ENCODE results near the gene RICTOR. TPM values are rescaled to one million over a fixed set of nuclear protein-coding genes. Genes with fewer than 3 reads are reported as not detected.

The RICTOR gene
- total and polyA plus RNA-seq, 11 donors: 6.8 to 76.3 (median 30.8) TPM

DNA sequence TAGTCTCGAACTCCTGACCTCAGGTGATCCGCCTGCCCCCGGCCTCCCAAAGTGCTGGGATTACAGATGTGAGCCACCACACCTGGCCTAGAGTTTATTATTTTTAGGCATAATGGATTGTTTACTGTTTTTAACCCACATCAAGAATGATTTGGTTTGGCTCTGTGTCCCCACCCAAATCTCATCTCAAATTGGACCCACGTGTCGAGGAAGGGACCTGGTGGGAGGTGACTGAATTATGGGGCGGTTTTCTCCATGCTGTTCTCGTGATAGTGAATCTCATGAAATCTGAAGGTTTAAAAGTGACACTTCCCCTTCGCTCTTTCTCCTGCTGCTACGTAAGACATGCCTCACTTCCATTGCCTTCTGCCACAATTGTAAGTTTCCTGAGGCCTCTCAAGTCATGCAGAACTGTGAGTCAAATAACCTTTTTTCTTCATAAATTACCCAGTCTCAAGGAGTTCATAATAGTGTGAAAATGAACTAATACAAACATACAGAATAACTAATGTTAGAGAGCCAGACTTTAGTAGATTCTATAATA, 88.2 kb downstream of the RICTOR start:
- no peaks in the 10 kb centered on the region for H3K4me1 ChIP-seq
- peaks cover 0 to 53% (median 23%) of the 10 kb centered on the region in 9 donors for H3K36me3 ChIP-seq
- no peak for ATAC-seq
- no peak for DNase-seq
- no peak overlapping the region for H3K27ac ChIP-seq
- H3K27me3 ChIP-seq: no peaks in the 10 kb centered on the region
- 83 to 91% (median 86%) methylated on average over 9 of the region's 9 CpGs for WGBS, 4 donors
- H3K4me3 ChIP-seq: no peak overlapping the region
- intact Hi-C loops (cut with DNase I): no loop called here
- peaks cover 0 to 7% (median 0%) of the 10 kb centered on the region in 12 donors for H3K9me3 ChIP-seq
- TF ChIP-seq, protein P1, sequence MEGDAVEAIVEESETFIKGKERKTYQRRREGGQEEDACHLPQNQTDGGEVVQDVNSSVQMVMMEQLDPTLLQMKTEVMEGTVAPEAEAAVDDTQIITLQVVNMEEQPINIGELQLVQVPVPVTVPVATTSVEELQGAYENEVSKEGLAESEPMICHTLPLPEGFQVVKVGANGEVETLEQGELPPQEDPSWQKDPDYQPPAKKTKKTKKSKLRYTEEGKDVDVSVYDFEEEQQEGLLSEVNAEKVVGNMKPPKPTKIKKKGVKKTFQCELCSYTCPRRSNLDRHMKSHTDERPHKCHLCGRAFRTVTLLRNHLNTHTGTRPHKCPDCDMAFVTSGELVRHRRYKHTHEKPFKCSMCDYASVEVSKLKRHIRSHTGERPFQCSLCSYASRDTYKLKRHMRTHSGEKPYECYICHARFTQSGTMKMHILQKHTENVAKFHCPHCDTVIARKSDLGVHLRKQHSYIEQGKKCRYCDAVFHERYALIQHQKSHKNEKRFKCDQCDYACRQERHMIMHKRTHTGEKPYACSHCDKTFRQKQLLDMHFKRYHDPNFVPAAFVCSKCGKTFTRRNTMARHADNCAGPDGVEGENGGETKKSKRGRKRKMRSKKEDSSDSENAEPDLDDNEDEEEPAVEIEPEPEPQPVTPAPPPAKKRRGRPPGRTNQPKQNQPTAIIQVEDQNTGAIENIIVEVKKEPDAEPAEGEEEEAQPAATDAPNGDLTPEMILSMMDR (IDR thresholded peaks at IDR 0.05): no peak
- no peak for TF ChIP-seq POLR2A (IDR thresholded peaks at IDR 0.05)

DNA sequence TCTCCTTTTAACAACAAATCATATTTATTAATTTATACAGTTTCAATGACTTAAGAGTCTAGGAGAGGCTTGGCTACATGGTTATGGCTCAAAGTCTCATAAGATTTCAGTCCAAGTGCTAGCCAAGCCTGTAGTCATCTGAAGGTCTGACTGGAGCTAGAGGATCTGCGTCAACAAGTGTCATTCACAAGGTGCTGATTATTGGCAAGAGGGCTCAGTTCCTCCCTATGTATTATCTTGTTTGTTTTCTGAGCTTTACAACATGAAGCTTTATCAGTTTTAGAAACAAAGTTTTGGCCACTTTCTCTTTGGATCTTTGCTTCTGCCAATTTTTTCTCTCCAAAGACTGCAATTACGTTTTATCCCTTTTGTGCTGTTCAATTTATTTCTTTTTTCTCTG, 94.7 kb downstream of the RICTOR start:
- DNase-seq (no peak), ATAC-seq (peak in 1 of 4 donors; percentile 26)
- Histone ChIP-seq H3K4me1 (no peaks in the 10 kb centered on the region), H3K27me3 (no peaks in the 10 kb centered on the region), H3K36me3 (peaks cover 0 to 70% (median 38%) of the 10 kb centered on the region in 9 donors), H3K9me3 (no peaks in the 10 kb centered on the region), H3K27ac (no peak overlapping the region), H3K4me3 (no peak overlapping the region)
- TF ChIP-seq, protein P1 (IDR thresholded peaks at IDR 0.05): no peak
- no peak for TF ChIP-seq POLR2A (IDR thresholded peaks at IDR 0.05)
- WGBS, 4 donors: 71 to 86% (median 78%) methylated on average over 2 of the region's 2 CpGs
- intact Hi-C loops (cut with DNase I): no loop called here

DNA sequence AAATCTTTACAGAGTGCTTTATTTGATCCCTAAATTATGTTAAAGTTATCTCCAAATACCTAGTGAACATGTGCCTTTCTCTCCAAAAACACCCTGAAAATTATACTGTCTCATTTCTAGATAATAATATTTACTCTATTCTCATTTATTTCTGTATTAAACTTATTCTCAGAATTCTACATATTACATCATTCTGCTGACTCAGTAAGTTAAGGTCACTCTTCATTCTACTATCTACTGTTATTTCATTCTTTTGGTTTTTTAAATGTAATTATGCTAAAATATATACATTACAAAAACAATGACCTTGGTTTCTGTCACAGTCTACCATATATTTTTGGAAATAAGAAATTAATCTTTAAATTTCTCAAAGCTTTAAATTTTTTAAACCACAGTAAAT, 96.2 kb downstream of the RICTOR start:
- H3K4me3 ChIP-seq: no peak overlapping the region
- TF ChIP-seq POLR2A (IDR thresholded peaks at IDR 0.05): no peak
- TF ChIP-seq, protein P1 (IDR thresholded peaks at IDR 0.05): no peak
- no peaks in the 10 kb centered on the region for H3K27me3 ChIP-seq
- ATAC-seq (no peak), DNase-seq (no peak)
- peaks cover 0 to 82% (median 53%) of the 10 kb centered on the region in 9 donors for H3K36me3 ChIP-seq
- no peak overlapping the region for H3K27ac ChIP-seq
- intact Hi-C loops (cut with DNase I): no loop called here
- H3K9me3 ChIP-seq: no peaks in the 10 kb centered on the region
- no peaks in the 10 kb centered on the region for H3K4me1 ChIP-seq

DNA sequence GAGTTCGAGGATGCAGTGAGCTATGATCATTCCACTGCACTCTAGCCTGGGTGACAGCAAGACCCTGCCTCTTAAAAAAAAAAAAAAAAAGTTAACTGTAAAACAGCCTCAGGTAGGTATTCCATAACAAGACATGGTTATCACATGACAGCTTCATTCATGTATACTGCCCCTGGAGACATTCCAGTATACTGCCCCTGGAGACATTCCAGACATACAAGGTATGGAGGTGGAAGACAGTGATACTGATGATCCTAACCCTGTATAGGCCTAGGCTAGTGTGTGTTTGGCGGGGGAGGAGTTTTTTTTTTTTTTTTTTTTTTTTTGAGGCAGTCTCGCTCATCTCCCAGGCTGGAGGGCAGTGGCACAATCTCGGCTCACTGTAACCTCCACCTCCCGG, 105.5 kb downstream of the RICTOR start:
- intact Hi-C loops (cut with DNase I): no loop called here
- TF ChIP-seq POLR2A (IDR thresholded peaks at IDR 0.05): no peak
- TF ChIP-seq, protein P1 (IDR thresholded peaks at IDR 0.05): no peak
- no peaks in the 10 kb centered on the region for H3K4me1 ChIP-seq
- H3K4me3 ChIP-seq: no peak overlapping the region
- no peak overlapping the region for H3K27ac ChIP-seq
- DNase-seq (no peak), ATAC-seq (no peak)
- H3K27me3 ChIP-seq: no peaks in the 10 kb centered on the region
- H3K36me3 ChIP-seq: peaks cover 0 to 100% (median 87%) of the 10 kb centered on the region in 9 donors
- no peaks in the 10 kb centered on the region for H3K9me3 ChIP-seq
- WGBS, 4 donors: 96 to 98% (median 97%) methylated on average over 5 of the region's 5 CpGs
